AG04450 (cell line): ENCODE data around the gene ZMYM1. TPM values are rescaled to one million over a fixed set of nuclear protein-coding genes. Genes with fewer than 3 reads are reported as not detected.
A peak's percentile ranks its signal among the peaks of the same experiment; 100 is the strongest.
"Not testable (repeated sequence)": the region's sequence is repeated elsewhere in the genome, so short reads cannot be mapped to it uniquely, and the experiment has no call there.

Experiments
- CTCF ChIA-PET: fragments of 300-600, 350-600 bp; formaldehyde crosslinking; extraction: SDS; loops from one replicate; lab custom pipeline; 2022; ENCODE audit warnings: antibody characterized with exemption, inconsistent platforms; lab: Charles Lee
- POLR2A ChIA-PET: fragments of 350-600 bp; formaldehyde crosslinking; extraction: SDS; loops from one replicate; lab custom pipeline; 2021; ENCODE audit warnings: antibody characterized with exemption, inconsistent platforms; lab: Yijun Ruan, JAX
- DNase-seq: peaks from one replicate; pipeline ENCODE4 v3.0.0-alpha.2; 2011; ENCODE audit warnings: low read depth, low spot score
- H3K27ac ChIP-seq: one replicate; pipeline ENCODE4 v1.5.1; 2012; ENCODE audit warnings: low read depth, low read length, control low read depth
- H3K27me3 ChIP-seq: one replicate; pipeline ENCODE4 v1.6.0; 2012; ENCODE audit warnings: low read length; ENCODE audit not compliant: control insufficient read depth, insufficient read depth
- H3K4me3 ChIP-seq: 2 replicates; pipeline ENCODE4 v1.5.1; 2011; ENCODE audit warnings: mild to moderate bottlenecking, low read depth, low read length, control low read depth
- H3K9me3 ChIP-seq: 2 replicates; pipeline ENCODE4 v1.5.1; 2012; ENCODE audit warnings: low read length; ENCODE audit not compliant: control insufficient read depth, insufficient read depth
- polyA plus RNA-seq: library from polyadenylated mRNA; depleted of rRNA; stranded (reverse); fragments of >200 nt; gene quantifications from 2 replicates; pipeline ENCODE4 v1.2.3, GENCODE V29; 2011
- TF ChIP-seq, protein P1 (sequence below): IDR thresholded peaks from 2 replicates; pipeline ENCODE4 v1.5.1; 2011; ENCODE audit warnings: low read depth, low read length, control low read depth, inconsistent platforms

Gene ZMYM1
- polyA plus RNA-seq, 1 experiment, result 12.9 TPM

GRCh38 chr1:35069746-35070145 is 9.4 kb upstream of the ZMYM1 start:
- POLR2A ChIA-PET, result no interaction called here
- TF ChIP-seq, protein P1, sequence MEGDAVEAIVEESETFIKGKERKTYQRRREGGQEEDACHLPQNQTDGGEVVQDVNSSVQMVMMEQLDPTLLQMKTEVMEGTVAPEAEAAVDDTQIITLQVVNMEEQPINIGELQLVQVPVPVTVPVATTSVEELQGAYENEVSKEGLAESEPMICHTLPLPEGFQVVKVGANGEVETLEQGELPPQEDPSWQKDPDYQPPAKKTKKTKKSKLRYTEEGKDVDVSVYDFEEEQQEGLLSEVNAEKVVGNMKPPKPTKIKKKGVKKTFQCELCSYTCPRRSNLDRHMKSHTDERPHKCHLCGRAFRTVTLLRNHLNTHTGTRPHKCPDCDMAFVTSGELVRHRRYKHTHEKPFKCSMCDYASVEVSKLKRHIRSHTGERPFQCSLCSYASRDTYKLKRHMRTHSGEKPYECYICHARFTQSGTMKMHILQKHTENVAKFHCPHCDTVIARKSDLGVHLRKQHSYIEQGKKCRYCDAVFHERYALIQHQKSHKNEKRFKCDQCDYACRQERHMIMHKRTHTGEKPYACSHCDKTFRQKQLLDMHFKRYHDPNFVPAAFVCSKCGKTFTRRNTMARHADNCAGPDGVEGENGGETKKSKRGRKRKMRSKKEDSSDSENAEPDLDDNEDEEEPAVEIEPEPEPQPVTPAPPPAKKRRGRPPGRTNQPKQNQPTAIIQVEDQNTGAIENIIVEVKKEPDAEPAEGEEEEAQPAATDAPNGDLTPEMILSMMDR, result no peak
- Histone ChIP-seq H3K9me3 (no peaks in the 10 kb centered on the region; the same call in 1 of the 2 replicates), H3K27me3 (peaks cover 5% of the 10 kb centered on the region), H3K27ac (no peak overlapping the region), H3K4me3 (no peak overlapping the region)
- DNase-seq, result no peak
- CTCF ChIA-PET, result no interaction called here

- Histone ChIP-seq H3K4me3 (no peak overlapping the region), H3K27ac (no peak overlapping the region), H3K27me3 (peaks cover 5% of the 10 kb centered on the region), H3K9me3 (no peaks in the 10 kb centered on the region; the same call in 1 of the 2 replicates)
- DNase-seq, result no peak
- CTCF ChIA-PET, result no interaction called here
- POLR2A ChIA-PET, result interaction anchor here (0.7 kb wide), 1 partner anchor 89 kb away, joined by 16 read pairs; no protein-coding TSS in a partner anchor
- TF ChIP-seq, protein P1, result no peak
Measured at GRCh38 chr1:35073265-35073811, 5.8 kb upstream of the ZMYM1 start.

- H3K4me3 ChIP-seq, H3K9me3 ChIP-seq, DNase-seq, H3K27ac ChIP-seq, POLR2A ChIA-PET, H3K27me3 ChIP-seq, CTCF ChIA-PET: not testable (repeated sequence)
Measured at GRCh38 chr1:35076426-35076825, 2.8 kb upstream of the ZMYM1 start.

GRCh38 chr1:35080171-35080854 is 1.1 kb downstream of the ZMYM1 start:
- CTCF ChIA-PET, result interaction anchor here (0.7 kb wide), 1 partner anchor 214 kb away, joined by 5 read pairs; no protein-coding TSS in a partner anchor
- DNase-seq, result no peak
- TF ChIP-seq, protein P1, result no peak
- H3K9me3 ChIP-seq, result no peaks in the 10 kb centered on the region; the same call in 1 of the 2 replicates
- H3K4me3 ChIP-seq, result peak overlapping the region; percentile 86
- no peak overlapping the region for H3K27ac ChIP-seq
- POLR2A ChIA-PET, result no interaction called here
- no peaks in the 10 kb centered on the region for H3K27me3 ChIP-seq

- DNase-seq, result no peak
- H3K4me3 ChIP-seq, result no peak overlapping the region
- no peaks in the 10 kb centered on the region for H3K27me3 ChIP-seq
- TF ChIP-seq, protein P1, result no peak
- POLR2A ChIA-PET, result no interaction called here
- H3K9me3 ChIP-seq, result no peaks in the 10 kb centered on the region
- no peak overlapping the region for H3K27ac ChIP-seq
- CTCF ChIA-PET, result no interaction called here
Measured at GRCh38 chr1:35085421-35085820, 6.2 kb downstream of the ZMYM1 start.
